ENCODE measurements around the gene SLC7A1.

Gene SLC7A1

GRCh38 chr13:29587645-29588044, 7.8 kb downstream of the SLC7A1 start:
- Histone ChIP-seq H3K36me3 (ENCODE audit: control insufficient read depth, insufficient read depth, low read length) (no peaks in the 10 kb centered on the region), H3K27ac (ENCODE audit: insufficient read depth, low read length, poor library complexity, severe bottlenecking) (no peak overlapping the region), H3K27me3 (replicated peaks; ENCODE audit: control insufficient read depth, insufficient read depth, low read length, poor library complexity, severe bottlenecking) (no peaks in the 10 kb centered on the region), H3K4me1 (ENCODE audit: control insufficient read depth, insufficient read depth, low read length, poor library complexity, severe bottlenecking) (peaks cover 3% of the 10 kb centered on the region), H3K9me3 (ENCODE audit: control insufficient read depth, low read length) (no peaks in the 10 kb centered on the region), H3K4me3 (ENCODE audit: insufficient read depth, low read depth, low read length, poor library complexity, severe bottlenecking) (no peak overlapping the region)
- DNase-seq: no peak

- H3K36me3 ChIP-seq (ENCODE audit: control insufficient read depth, insufficient read depth, low read length): no peaks in the 10 kb centered on the region
- H3K4me1 ChIP-seq (ENCODE audit: control insufficient read depth, insufficient read depth, low read length, poor library complexity, severe bottlenecking): no peaks in the 10 kb centered on the region
- H3K9me3 ChIP-seq (ENCODE audit: control insufficient read depth, low read length): no peaks in the 10 kb centered on the region
- DNase-seq: no peak
- no peaks in the 10 kb centered on the region for H3K27me3 ChIP-seq (replicated peaks; ENCODE audit: control insufficient read depth, insufficient read depth, low read length, poor library complexity, severe bottlenecking)
- H3K27ac ChIP-seq (ENCODE audit: insufficient read depth, low read length, poor library complexity, severe bottlenecking): no peak overlapping the region
- H3K4me3 ChIP-seq (ENCODE audit: insufficient read depth, low read depth, low read length, poor library complexity, severe bottlenecking): no peak overlapping the region
Measured at GRCh38 chr13:29583073-29583785, 12.3 kb downstream of the SLC7A1 start.

GRCh38 chr13:29582171-29582570, 13.3 kb downstream of the SLC7A1 start:
- H3K4me3 ChIP-seq (ENCODE audit: insufficient read depth, low read depth, low read length, poor library complexity, severe bottlenecking): no peak overlapping the region
- H3K27ac ChIP-seq (ENCODE audit: insufficient read depth, low read length, poor library complexity, severe bottlenecking): no peak overlapping the region
- H3K36me3 ChIP-seq (ENCODE audit: control insufficient read depth, insufficient read depth, low read length): no peaks in the 10 kb centered on the region
- no peaks in the 10 kb centered on the region for H3K9me3 ChIP-seq (ENCODE audit: control insufficient read depth, low read length)
- H3K4me1 ChIP-seq (ENCODE audit: control insufficient read depth, insufficient read depth, low read length, poor library complexity, severe bottlenecking): no peaks in the 10 kb centered on the region
- no peaks in the 10 kb centered on the region for H3K27me3 ChIP-seq (replicated peaks; ENCODE audit: control insufficient read depth, insufficient read depth, low read length, poor library complexity, severe bottlenecking)
- no peak for DNase-seq

- H3K27me3 ChIP-seq (replicated peaks; ENCODE audit: control insufficient read depth, insufficient read depth, low read length, poor library complexity, severe bottlenecking): no peaks in the 10 kb centered on the region
- no peaks in the 10 kb centered on the region for H3K36me3 ChIP-seq (ENCODE audit: control insufficient read depth, insufficient read depth, low read length)
- H3K9me3 ChIP-seq (ENCODE audit: control insufficient read depth, low read length): no peaks in the 10 kb centered on the region
- H3K4me3 ChIP-seq (ENCODE audit: insufficient read depth, low read depth, low read length, poor library complexity, severe bottlenecking): no peak overlapping the region
- H3K27ac ChIP-seq (ENCODE audit: insufficient read depth, low read length, poor library complexity, severe bottlenecking): no peak overlapping the region
- H3K4me1 ChIP-seq (ENCODE audit: control insufficient read depth, insufficient read depth, low read length, poor library complexity, severe bottlenecking): no peaks in the 10 kb centered on the region
- DNase-seq: no peak
Measured at GRCh38 chr13:29581666-29582065, 13.8 kb downstream of the SLC7A1 start.

GRCh38 chr13:29579094-29579493, 16.4 kb downstream of the SLC7A1 start:
- Histone ChIP-seq H3K27ac (ENCODE audit: insufficient read depth, low read length, poor library complexity, severe bottlenecking) (no peak overlapping the region), H3K4me3 (ENCODE audit: insufficient read depth, low read depth, low read length, poor library complexity, severe bottlenecking) (no peak overlapping the region), H3K4me1 (ENCODE audit: control insufficient read depth, insufficient read depth, low read length, poor library complexity, severe bottlenecking) (no peaks in the 10 kb centered on the region), H3K27me3 (replicated peaks; ENCODE audit: control insufficient read depth, insufficient read depth, low read length, poor library complexity, severe bottlenecking) (no peaks in the 10 kb centered on the region), H3K36me3 (ENCODE audit: control insufficient read depth, insufficient read depth, low read length) (no peaks in the 10 kb centered on the region), H3K9me3 (ENCODE audit: control insufficient read depth, low read length) (no peaks in the 10 kb centered on the region)
- no peak for DNase-seq

- Histone ChIP-seq H3K4me1 (ENCODE audit: control insufficient read depth, insufficient read depth, low read length, poor library complexity, severe bottlenecking) (no peaks in the 10 kb centered on the region), H3K9me3 (ENCODE audit: control insufficient read depth, low read length) (no peaks in the 10 kb centered on the region), H3K4me3 (ENCODE audit: insufficient read depth, low read depth, low read length, poor library complexity, severe bottlenecking) (no peak overlapping the region), H3K27me3 (replicated peaks; ENCODE audit: control insufficient read depth, insufficient read depth, low read length, poor library complexity, severe bottlenecking) (no peaks in the 10 kb centered on the region), H3K36me3 (ENCODE audit: control insufficient read depth, insufficient read depth, low read length) (no peaks in the 10 kb centered on the region), H3K27ac (ENCODE audit: insufficient read depth, low read length, poor library complexity, severe bottlenecking) (no peak overlapping the region)
- no peak for DNase-seq
Measured at GRCh38 chr13:29578300-29579085, 17.0 kb downstream of the SLC7A1 start.

- Histone ChIP-seq H3K4me1 (ENCODE audit: control insufficient read depth, insufficient read depth, low read length, poor library complexity, severe bottlenecking) (no peaks in the 10 kb centered on the region), H3K27ac (ENCODE audit: insufficient read depth, low read length, poor library complexity, severe bottlenecking) (no peak overlapping the region), H3K36me3 (ENCODE audit: control insufficient read depth, insufficient read depth, low read length) (no peaks in the 10 kb centered on the region)
Measured at GRCh38 chr13:29577136-29578051, 18.1 kb downstream of the SLC7A1 start.

GRCh38 chr13:29576581-29576980, 18.9 kb downstream of the SLC7A1 start:
- no peaks in the 10 kb centered on the region for H3K36me3 ChIP-seq (ENCODE audit: control insufficient read depth, insufficient read depth, low read length)
- H3K4me1 ChIP-seq (ENCODE audit: control insufficient read depth, insufficient read depth, low read length, poor library complexity, severe bottlenecking): no peaks in the 10 kb centered on the region
- no peak overlapping the region for H3K4me3 ChIP-seq (ENCODE audit: insufficient read depth, low read depth, low read length, poor library complexity, severe bottlenecking)
- H3K27me3 ChIP-seq (replicated peaks; ENCODE audit: control insufficient read depth, insufficient read depth, low read length, poor library complexity, severe bottlenecking): no peaks in the 10 kb centered on the region
- H3K9me3 ChIP-seq (ENCODE audit: control insufficient read depth, low read length): no peaks in the 10 kb centered on the region
- no peak overlapping the region for H3K27ac ChIP-seq (ENCODE audit: insufficient read depth, low read length, poor library complexity, severe bottlenecking)
- DNase-seq: no peak

More at GRCh38 chr13:29577136-29578051, 18.1 kb downstream of the SLC7A1 start:
- Histone ChIP-seq H3K4me3 (ENCODE audit: insufficient read depth, low read depth, low read length, poor library complexity, severe bottlenecking) (no peak overlapping the region), H3K27me3 (replicated peaks; ENCODE audit: control insufficient read depth, insufficient read depth, low read length, poor library complexity, severe bottlenecking) (no peaks in the 10 kb centered on the region), H3K9me3 (ENCODE audit: control insufficient read depth, low read length) (no peaks in the 10 kb centered on the region)
- DNase-seq: no peak

- Histone ChIP-seq H3K27ac (ENCODE audit: insufficient read depth, low read length, poor library complexity, severe bottlenecking) (no peak overlapping the region), H3K9me3 (ENCODE audit: control insufficient read depth, low read length) (no peaks in the 10 kb centered on the region), H3K36me3 (ENCODE audit: control insufficient read depth, insufficient read depth, low read length) (no peaks in the 10 kb centered on the region), H3K4me1 (ENCODE audit: control insufficient read depth, insufficient read depth, low read length, poor library complexity, severe bottlenecking) (no peaks in the 10 kb centered on the region), H3K27me3 (replicated peaks; ENCODE audit: control insufficient read depth, insufficient read depth, low read length, poor library complexity, severe bottlenecking) (no peaks in the 10 kb centered on the region), H3K4me3 (ENCODE audit: insufficient read depth, low read depth, low read length, poor library complexity, severe bottlenecking) (no peak overlapping the region)
- DNase-seq: no peak
Measured at GRCh38 chr13:29575098-29575497, 20.4 kb downstream of the SLC7A1 start.

Measured in effector memory CD4-positive, alpha-beta T cell (primary cell).